Measurements from ENCODE around the gene RENBP. TPM values are rescaled to one million over a fixed set of nuclear protein-coding genes. Genes with fewer than 3 reads are reported as not detected.

RENBP gene
- total RNA-seq, 1 experiment from 2014 or later: 0.11 TPM

DNA sequence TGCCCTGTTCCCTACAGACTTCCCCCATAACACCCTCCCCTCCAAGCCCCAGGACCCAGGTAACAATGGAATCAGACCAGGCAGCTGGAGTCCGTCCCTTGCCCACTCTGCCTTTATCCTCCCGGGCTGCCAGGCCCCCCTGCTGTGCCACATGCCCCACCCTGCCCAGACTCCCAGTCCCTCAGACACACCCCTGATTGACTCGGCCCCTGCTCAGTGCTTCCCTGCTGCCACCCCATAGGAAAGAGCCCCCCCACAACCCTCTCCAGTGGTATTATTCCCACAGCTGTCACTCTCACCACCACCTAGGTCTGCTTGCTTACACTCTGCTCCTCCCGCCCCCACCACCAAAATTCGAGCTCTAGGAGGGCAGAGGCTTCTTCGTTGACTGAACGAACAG lies 4.9 kb downstream of the RENBP start:
- no peak overlapping the region for H3K4me3 ChIP-seq

DNA sequence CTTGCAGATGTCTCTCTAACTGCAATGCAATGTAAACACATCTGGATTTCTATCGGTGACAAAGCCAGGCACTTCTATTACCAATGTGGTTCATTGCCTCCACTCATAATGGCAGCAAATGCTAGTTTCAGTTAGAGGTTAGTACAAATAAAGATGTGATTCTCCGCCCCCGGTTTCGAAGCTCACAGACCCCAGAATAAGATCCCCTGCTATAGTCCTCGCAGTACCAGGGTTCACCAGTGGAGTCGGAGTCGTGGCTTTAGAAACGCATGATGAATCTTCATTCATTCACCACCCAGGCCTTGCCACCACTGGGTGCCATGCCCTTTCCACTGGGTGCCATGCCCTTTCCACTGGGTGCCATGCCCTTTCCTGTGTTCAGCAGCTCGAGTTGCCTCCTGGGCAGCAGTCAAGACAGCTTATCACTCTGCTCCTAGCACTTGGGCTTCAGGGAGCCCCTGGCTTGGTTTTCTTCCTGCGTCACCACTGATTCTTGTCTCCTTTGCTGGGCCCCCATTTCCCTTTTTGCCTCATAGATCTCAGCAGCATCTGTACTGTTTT lies 6.1 kb downstream of the RENBP start:
- H3K4me1 ChIP-seq (replicated peaks): peaks cover 3% of the 10 kb centered on the region; the same call in 1 of the 2 replicates
- H3K27me3 ChIP-seq (replicated peaks): no peaks in the 10 kb centered on the region
- no peaks in the 10 kb centered on the region for H3K9me3 ChIP-seq (replicated peaks)
- peaks cover 7% of the 10 kb centered on the region for H3K36me3 ChIP-seq
- no peak overlapping the region for H3K27ac ChIP-seq
- H3K4me3 ChIP-seq: no peak overlapping the region
- no peak for DNase-seq (ENCODE audit: low read depth in 1 of 2, low spot score in 2 of 2)

More for the DNA sequence above, 4.9 kb downstream of the RENBP start:
- H3K27me3 ChIP-seq (replicated peaks): no peaks in the 10 kb centered on the region
- H3K27ac ChIP-seq: no peak overlapping the region
- 0 out of 2 replicates have a peak, but pooled peaks cover 3% of the 10 kb centered on the region for H3K4me1 ChIP-seq (replicated peaks)
- no peak for DNase-seq (ENCODE audit: low read depth in 1 of 2, low spot score in 2 of 2)
- H3K9me3 ChIP-seq (replicated peaks): no peaks in the 10 kb centered on the region
- H3K36me3 ChIP-seq: peaks cover 2% of the 10 kb centered on the region

DNA sequence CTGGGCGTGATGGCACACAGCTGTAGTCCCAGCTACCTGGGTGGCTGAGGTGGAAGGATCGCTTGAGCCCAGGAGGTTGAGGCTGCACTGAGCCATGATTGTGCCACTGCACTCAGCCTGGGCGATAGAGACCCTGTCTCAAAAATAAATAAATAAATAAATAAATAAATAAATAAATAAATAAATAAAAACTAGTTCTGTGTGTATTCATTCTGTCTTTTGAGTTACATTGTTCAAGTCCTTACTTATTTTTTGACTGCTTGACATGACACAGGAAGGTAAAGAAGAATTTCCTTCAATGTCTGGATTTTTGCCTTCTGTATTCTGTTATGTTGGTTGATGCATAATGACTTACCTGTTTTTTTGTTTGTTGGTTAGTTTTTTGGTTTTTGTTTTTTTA lies 7.4 kb downstream of the RENBP start:
- Histone ChIP-seq H3K9me3 (replicated peaks) (no peaks in the 10 kb centered on the region), H3K36me3 (peaks cover 15% of the 10 kb centered on the region), H3K4me1 (replicated peaks) (peaks cover 3% of the 10 kb centered on the region; the same call in 1 of the 2 replicates), H3K27ac (no peak overlapping the region), H3K27me3 (replicated peaks) (no peaks in the 10 kb centered on the region), H3K4me3 (no peak overlapping the region)
- no peak for DNase-seq (ENCODE audit: low read depth in 1 of 2, low spot score in 2 of 2)

DNA sequence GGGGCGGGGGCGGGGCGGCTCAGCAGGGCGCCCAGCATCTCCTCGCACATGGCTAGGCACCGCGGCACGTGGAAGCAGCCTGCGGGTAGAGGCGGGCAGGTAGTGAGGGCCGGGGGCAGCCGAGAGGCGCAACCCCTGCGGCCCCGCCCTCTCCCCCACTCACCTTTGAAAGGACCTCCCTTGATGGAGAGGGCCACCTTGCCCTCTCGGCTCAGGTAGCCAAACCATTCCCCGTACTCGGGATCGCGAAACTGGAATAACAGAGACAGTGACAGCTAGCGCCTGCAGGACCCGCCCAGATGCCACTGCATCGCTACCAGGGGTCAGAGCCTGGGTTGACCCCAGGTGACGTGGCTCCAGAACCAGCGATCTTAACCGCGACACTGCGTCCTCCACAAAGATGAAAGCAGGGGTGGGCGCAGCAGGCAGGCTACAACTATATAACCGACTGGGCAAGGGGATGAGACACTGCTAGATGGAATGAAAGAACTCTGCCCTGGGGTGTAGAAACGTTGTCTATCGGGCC lies 9.1 kb downstream of the RENBP start:
- H3K36me3 ChIP-seq: peaks cover 31% of the 10 kb centered on the region
- no peaks in the 10 kb centered on the region for H3K27me3 ChIP-seq (replicated peaks)
- peaks cover 3% of the 10 kb centered on the region; the same call in 1 of the 2 replicates for H3K4me1 ChIP-seq (replicated peaks)
- DNase-seq (ENCODE audit: low read depth in 1 of 2, low spot score in 2 of 2): no peak
- 0 out of 2 replicates have a peak overlapping the region, but pooled peaks have one; percentile 16 for H3K4me3 ChIP-seq
- H3K9me3 ChIP-seq (replicated peaks): no peaks in the 10 kb centered on the region
- H3K27ac ChIP-seq: no peak overlapping the region

DNA sequence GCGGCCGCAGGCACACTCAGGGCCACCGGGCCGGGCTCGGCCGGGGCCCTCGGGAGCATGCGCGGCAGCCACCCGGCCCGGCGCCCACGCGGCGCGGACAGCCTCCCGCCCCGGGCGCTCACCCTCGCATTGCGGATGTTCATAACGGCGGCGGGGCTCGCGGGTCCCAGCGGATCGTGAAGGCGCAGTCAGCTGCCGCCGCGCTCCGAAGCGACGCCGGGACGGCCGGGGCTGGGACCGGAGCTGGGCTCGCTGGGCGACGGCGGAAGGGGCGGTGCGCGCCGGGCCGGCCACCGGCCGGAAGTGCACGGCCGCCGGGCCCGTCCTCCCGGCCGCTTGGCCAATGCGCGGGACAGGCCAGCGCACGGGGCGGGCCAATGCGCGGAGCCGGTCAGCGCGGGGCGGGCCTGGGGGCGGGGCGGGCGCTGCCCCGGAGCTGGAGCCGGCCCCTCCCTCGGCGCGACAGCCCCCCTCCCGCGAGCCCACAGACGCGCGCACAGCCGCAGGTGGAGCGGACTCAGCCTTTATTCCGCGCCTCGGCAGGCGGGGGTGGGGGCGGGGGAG lies 9.6 kb downstream of the RENBP start, which contains the start of gene NAA10:
Gene NAA10 (minus strand): TSS at position 276 of the 564 bp plus-strand sequence. CDS start 133 bp downstream, at position 143.
- Histone ChIP-seq H3K9me3 (replicated peaks) (no peaks in the 10 kb centered on the region), H3K27ac (no peak within 1 kb of the TSS), H3K27me3 (replicated peaks) (no peaks in the 10 kb centered on the region), H3K4me1 (replicated peaks) (peaks cover 3% of the 10 kb centered on the region; the same call in 1 of the 2 replicates), H3K36me3 (peaks cover 36% of the 10 kb centered on the region), H3K4me3 (peak within 1 kb of the TSS; percentile 99)
- peak; percentile 51 to 60 for DNase-seq (ENCODE audit: low read depth in 1 of 2, low spot score in 2 of 2)

DNA sequence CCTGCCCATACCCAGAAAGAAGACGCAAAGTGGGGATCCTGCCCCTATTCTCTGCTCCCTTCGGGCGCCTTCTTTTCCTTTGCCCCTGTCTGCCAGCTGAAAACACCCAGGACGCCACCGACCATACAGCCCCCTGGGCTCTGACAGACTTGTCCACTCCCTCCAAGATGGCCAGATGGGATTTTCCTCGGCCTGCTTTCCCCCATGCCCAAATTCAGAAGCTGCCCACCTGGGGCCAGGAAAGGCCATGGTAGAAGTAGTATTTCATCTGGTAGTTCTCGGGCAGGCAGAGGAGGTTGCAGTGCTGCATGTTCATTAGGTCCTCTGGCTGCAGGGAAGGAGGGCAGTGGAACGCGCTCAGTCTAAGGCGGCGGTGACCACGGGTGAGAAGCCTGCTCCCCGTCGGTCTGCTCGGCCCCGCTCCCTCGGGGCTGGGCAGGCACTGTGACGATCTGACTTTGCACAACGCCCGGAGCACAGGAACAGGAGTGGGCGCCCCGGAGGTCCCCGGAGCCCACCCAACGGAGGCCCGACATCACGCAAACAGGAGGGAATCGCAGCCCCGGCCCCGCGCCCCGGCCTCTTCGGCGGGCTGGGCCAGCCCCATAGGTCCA lies 10.2 kb downstream of the RENBP start:
- no peak for DNase-seq (ENCODE audit: low read depth in 1 of 2, low spot score in 2 of 2)
- Histone ChIP-seq H3K9me3 (replicated peaks) (no peaks in the 10 kb centered on the region), H3K27ac (no peak overlapping the region), H3K27me3 (replicated peaks) (no peaks in the 10 kb centered on the region), H3K36me3 (peaks cover 36% of the 10 kb centered on the region), H3K4me1 (replicated peaks) (peaks cover 3% of the 10 kb centered on the region; the same call in 1 of the 2 replicates), H3K4me3 (peak overlapping the region; percentile 99)

DNA sequence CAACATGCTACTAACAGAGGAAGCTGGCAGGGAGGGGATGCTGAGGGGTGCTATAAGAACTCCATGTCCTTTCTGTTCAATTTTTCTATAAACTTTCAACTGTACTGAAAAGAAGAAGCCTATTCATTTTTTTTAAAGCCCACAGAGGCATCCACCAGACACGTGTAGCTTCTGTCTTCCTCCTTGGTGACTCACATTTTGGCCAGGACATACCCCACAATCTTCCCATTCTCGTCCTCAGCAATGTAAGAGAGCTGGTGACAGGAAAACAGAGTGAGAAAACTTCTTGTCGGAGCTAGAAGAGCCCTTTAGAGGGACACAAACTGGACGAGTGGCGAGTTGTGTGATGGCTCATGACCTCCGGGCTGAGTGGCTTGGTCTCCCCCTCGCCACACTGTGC lies 10.7 kb downstream of the RENBP start:
- Histone ChIP-seq H3K4me3 (peak overlapping the region; percentile 99), H3K27me3 (replicated peaks) (no peaks in the 10 kb centered on the region), H3K9me3 (replicated peaks) (no peaks in the 10 kb centered on the region), H3K4me1 (replicated peaks) (peaks cover 3% of the 10 kb centered on the region; the same call in 1 of the 2 replicates), H3K36me3 (peaks cover 40% of the 10 kb centered on the region), H3K27ac (no peak overlapping the region)
- no peak for DNase-seq (ENCODE audit: low read depth in 1 of 2, low spot score in 2 of 2)

DNA sequence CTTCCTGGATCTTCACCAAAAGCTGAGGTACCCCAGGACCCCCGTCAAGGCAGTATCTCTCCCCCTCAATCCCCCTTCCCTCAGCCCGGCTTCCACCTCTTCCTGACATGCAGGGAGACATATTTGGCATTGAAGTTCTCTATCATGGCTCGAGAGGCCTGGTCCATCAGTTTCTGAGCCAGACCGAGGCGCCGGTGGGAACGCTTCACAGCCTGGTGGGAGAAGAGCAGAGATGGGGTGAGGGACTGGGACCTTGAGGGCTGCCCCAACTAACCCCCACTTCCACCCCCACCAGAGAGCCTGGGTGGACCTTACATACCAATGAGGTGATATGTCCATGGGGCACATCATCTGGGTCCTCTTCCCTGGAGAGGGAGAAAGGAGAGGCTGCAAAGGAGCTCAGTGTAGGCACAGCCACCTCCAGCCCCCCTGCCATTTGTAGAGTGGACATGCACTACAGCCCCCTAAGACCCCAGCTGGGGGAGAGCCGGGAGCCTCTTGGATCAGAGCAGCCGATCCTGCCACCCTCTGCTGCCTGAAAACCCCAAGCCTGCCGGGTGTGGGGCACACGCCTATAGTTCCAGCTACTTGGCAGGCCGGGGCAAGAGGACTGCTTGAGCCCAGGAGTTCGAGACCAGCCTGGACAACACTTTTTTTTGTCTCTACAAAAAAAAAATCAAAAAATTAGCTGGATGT lies 12.1 kb downstream of the RENBP start:
- no peaks in the 10 kb centered on the region for H3K9me3 ChIP-seq (replicated peaks)
- H3K27me3 ChIP-seq (replicated peaks): no peaks in the 10 kb centered on the region
- H3K4me1 ChIP-seq (replicated peaks): peaks cover 8% of the 10 kb centered on the region
- no peak for DNase-seq (ENCODE audit: low read depth in 1 of 2, low spot score in 2 of 2)
- H3K4me3 ChIP-seq: no peak overlapping the region
- H3K27ac ChIP-seq: no peak overlapping the region
- peaks cover 40% of the 10 kb centered on the region for H3K36me3 ChIP-seq

DNA sequence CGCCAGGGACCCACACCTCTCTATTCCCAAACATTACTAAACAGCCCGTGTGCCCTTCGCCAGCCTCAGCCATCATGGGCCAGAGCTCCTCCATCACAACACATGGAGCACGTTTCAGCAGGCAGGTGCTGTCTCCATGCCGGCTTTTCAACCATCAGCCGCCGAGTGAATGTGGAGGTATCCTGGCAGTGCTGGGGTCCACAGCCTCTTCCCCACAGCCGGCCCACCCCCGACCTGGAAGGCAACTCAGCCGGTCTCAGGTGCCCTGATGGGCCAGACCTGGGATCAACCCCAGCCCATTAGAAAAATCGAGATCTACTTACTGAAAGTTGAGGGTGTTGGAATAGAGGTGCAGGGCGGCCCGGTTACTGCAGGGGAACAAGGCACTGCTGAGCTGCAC lies 12.7 kb downstream of the RENBP start:
- Histone ChIP-seq H3K4me1 (replicated peaks) (peaks cover 15% of the 10 kb centered on the region), H3K27me3 (replicated peaks) (no peaks in the 10 kb centered on the region), H3K9me3 (replicated peaks) (no peaks in the 10 kb centered on the region), H3K36me3 (peaks cover 40% of the 10 kb centered on the region), H3K27ac (no peak overlapping the region), H3K4me3 (no peak overlapping the region)
- no peak for DNase-seq (ENCODE audit: low read depth in 1 of 2, low spot score in 2 of 2)

DNA sequence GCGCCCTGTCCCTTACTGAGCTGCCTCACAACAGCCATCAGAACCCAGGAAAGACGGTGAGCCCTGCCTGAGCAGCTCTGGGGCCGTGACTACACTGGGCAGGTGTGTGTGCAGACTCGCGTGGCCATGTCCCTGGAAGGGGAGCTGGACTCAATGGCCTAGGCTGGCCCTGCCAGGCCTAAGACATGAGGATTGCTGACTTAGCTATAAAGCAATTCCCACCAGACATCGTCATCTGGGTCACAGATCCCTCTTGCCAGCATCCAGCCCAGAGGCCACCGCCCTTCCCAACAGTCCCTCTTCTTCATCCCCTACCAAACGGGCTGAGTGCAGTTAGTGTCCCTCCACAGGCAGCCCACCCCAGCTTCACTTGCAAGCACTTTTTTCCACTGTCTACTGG lies 13.3 kb downstream of the RENBP start:
- Histone ChIP-seq H3K36me3 (peaks cover 40% of the 10 kb centered on the region), H3K4me1 (replicated peaks) (peaks cover 15% of the 10 kb centered on the region), H3K27ac (no peak overlapping the region), H3K9me3 (replicated peaks) (no peaks in the 10 kb centered on the region), H3K4me3 (no peak overlapping the region), H3K27me3 (replicated peaks) (no peaks in the 10 kb centered on the region)
- DNase-seq (ENCODE audit: low read depth in 1 of 2, low spot score in 2 of 2): no peak

DNA sequence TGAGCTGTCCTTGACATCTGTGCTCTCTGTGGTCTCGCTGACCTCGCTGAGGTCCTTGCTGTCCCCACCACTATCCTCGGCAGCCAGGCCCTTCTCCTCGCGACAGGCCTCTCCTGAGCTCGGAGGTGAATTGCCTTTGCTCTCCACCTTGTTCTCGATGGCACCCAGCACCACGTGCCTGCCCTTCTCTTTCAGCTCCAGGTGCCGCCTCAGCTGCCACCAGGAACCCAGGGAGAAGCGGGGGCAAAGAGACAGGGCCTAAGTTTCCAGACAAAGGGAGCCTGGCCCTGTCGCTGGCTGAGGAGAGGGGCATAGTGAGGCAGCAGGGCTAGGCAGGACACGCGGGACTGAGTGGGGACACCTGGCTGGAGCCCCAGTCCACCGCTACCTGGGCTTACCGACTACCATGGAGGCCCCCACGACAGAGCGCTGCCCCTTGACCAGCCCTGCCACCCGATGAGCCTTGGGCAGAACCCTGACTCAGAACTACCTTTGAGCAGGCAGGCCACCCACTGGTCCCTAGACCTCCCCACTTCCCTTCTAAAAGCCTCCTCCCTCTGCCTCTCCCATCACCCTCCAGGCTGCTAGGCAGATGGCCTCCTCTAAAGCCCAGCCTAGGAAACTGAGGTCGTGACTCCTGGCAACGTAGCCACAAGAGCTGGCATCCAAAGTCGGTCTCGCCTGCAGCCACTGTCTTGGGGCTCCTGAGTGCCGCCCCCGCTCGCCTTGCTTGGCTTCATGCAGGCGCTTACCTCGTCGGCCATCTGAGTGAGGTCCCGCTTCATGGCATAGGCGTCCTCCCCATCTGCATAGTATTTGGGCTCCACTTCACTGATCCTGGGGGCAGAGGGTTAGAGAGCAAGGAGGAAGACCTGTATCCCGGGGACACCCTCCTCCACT lies 14.2 kb downstream of the RENBP start:
- DNase-seq (ENCODE audit: low read depth in 1 of 2, low spot score in 2 of 2): no peak
- Histone ChIP-seq H3K4me3 (no peak overlapping the region), H3K9me3 (replicated peaks) (no peaks in the 10 kb centered on the region), H3K27me3 (replicated peaks) (no peaks in the 10 kb centered on the region), H3K36me3 (peaks cover 40% of the 10 kb centered on the region), H3K4me1 (replicated peaks) (peaks cover 12% of the 10 kb centered on the region), H3K27ac (no peak overlapping the region)

DNA sequence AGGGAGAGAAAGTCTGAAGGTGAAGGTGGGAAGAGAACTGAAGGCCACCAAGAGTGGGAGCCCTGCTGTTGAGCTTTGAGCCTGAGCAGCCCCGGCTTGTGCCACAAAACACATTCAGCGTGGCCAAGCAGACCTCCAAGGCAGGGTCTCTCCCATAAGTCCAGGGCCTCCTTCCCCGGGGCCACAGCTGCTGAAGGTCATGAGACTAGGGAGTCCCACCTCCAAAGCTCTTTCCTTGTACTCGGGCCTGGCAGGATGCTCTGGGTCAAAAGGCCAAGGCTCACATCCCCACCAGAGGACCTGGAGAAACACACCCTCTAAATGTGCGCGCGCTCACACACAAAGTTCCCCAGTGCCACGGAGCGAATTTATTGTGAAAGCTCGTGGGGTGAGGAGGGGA lies 14.9 kb downstream of the RENBP start:
- H3K27me3 ChIP-seq (replicated peaks): no peaks in the 10 kb centered on the region
- H3K4me3 ChIP-seq: no peak overlapping the region
- no peak overlapping the region for H3K27ac ChIP-seq
- peaks cover 12% of the 10 kb centered on the region for H3K4me1 ChIP-seq (replicated peaks)
- H3K36me3 ChIP-seq: peaks cover 38% of the 10 kb centered on the region
- DNase-seq (ENCODE audit: low read depth in 1 of 2, low spot score in 2 of 2): no peak
- no peaks in the 10 kb centered on the region for H3K9me3 ChIP-seq (replicated peaks)

DNA sequence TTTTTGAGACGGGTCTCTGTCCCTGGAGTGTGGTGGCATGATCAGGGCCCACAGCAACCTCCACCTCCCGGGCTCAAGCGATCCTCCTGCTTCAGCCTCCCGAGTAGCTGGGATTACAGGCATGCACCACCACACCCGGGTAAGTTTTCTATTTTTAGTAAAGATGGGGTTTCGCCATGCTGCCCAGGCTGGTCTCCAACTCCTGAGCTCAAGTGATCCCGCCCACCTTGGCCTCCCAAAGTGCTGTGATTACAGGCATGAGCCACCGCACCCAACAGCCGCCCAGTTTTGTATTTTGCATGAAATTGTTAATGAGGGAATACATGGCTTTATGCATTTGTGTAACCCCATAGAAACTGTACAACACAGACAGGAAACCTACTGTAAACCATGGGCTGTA lies 15.6 kb downstream of the RENBP start:
- Histone ChIP-seq H3K9me3 (replicated peaks) (no peaks in the 10 kb centered on the region), H3K4me1 (replicated peaks) (peaks cover 12% of the 10 kb centered on the region), H3K36me3 (peaks cover 35% of the 10 kb centered on the region), H3K27me3 (replicated peaks) (no peaks in the 10 kb centered on the region), H3K4me3 (no peak overlapping the region), H3K27ac (no peak overlapping the region)
- DNase-seq (ENCODE audit: low read depth in 1 of 2, low spot score in 2 of 2): no peak

Data from SJSA1 (cell line).